ENCODE data around the gene P2RX7.

P2RX7 gene

GRCh38 chr12:121212875-121213274, 80.2 kb downstream of the P2RX7 start:
- Mint-ChIP-seq H3K27ac (no peak overlapping the region), H3K27me3 (ENCODE audit: low read depth, poor library complexity) (peaks cover 9% of the 10 kb centered on the region), H3K36me3 (ENCODE audit: low read depth) (peaks cover 9% of the 10 kb centered on the region), H3K4me1 (peaks cover 14% of the 10 kb centered on the region), H3K9me3 (no peaks in the 10 kb centered on the region), H3K4me3 (no peak overlapping the region)
- TF ChIP-seq CTCF (IDR thresholded peaks at IDR 0.05) = no peak
- no peak for DNase-seq

GRCh38 chr12:121214166-121214777, 81.6 kb downstream of the P2RX7 start:
- H3K27ac Mint-ChIP-seq = no peak overlapping the region
- DNase-seq = no peak
- H3K27me3 Mint-ChIP-seq (ENCODE audit: low read depth, poor library complexity) = no peaks in the 10 kb centered on the region
- H3K4me1 Mint-ChIP-seq = peaks cover 14% of the 10 kb centered on the region
- peaks cover 9% of the 10 kb centered on the region for H3K36me3 Mint-ChIP-seq (ENCODE audit: low read depth)
- H3K4me3 Mint-ChIP-seq = no peak overlapping the region
- H3K9me3 Mint-ChIP-seq = no peaks in the 10 kb centered on the region
- TF ChIP-seq CTCF (IDR thresholded peaks at IDR 0.05) = no peak

GRCh38 chr12:121214855-121215745, 82.4 kb downstream of the P2RX7 start:
- Mint-ChIP-seq H3K4me3 (no peak overlapping the region), H3K27ac (peak overlapping the region; percentile 78), H3K4me1 (peaks cover 14% of the 10 kb centered on the region), H3K27me3 (ENCODE audit: low read depth, poor library complexity) (no peaks in the 10 kb centered on the region), H3K9me3 (no peaks in the 10 kb centered on the region), H3K36me3 (ENCODE audit: low read depth) (peaks cover 9% of the 10 kb centered on the region)
- no peak for TF ChIP-seq CTCF (IDR thresholded peaks at IDR 0.05)
- no peak for DNase-seq

- no peak for DNase-seq
- Mint-ChIP-seq H3K4me1 (peaks cover 7% of the 10 kb centered on the region), H3K36me3 (ENCODE audit: low read depth) (peaks cover 9% of the 10 kb centered on the region), H3K4me3 (no peak overlapping the region), H3K27me3 (ENCODE audit: low read depth, poor library complexity) (no peaks in the 10 kb centered on the region), H3K27ac (no peak overlapping the region), H3K9me3 (no peaks in the 10 kb centered on the region)
- TF ChIP-seq CTCF (IDR thresholded peaks at IDR 0.05) = no peak
These were observed 83.4 kb downstream of the P2RX7 start for GRCh38 chr12:121216102-121216501.

GRCh38 chr12:121217063-121217462, 84.4 kb downstream of the P2RX7 start:
- no peak for TF ChIP-seq CTCF (IDR thresholded peaks at IDR 0.05)
- no peaks in the 10 kb centered on the region for H3K9me3 Mint-ChIP-seq
- DNase-seq = no peak
- peaks cover 5% of the 10 kb centered on the region for H3K4me1 Mint-ChIP-seq
- no peak overlapping the region for H3K4me3 Mint-ChIP-seq
- no peak overlapping the region for H3K27ac Mint-ChIP-seq
- H3K36me3 Mint-ChIP-seq (ENCODE audit: low read depth) = peaks cover 9% of the 10 kb centered on the region
- no peaks in the 10 kb centered on the region for H3K27me3 Mint-ChIP-seq (ENCODE audit: low read depth, poor library complexity)
